WTC11 (cell line): ENCODE results near the gene PRKRIP1. TPM values are rescaled to one million over a fixed set of nuclear protein-coding genes. Genes with fewer than 3 reads are reported as not detected.
"Not testable (repeated sequence)": the region's sequence is repeated elsewhere in the genome, so short reads cannot be mapped to it uniquely, and the experiment has no call there.

ENCODE experiments used
- ATAC-seq: fragments of 200-7000 bp; cut with Tn5 transposase; 2 replicates; pipeline ENCODE4 v1.10.0; 2021; ENCODE audit warnings: mild to moderate bottlenecking, moderate library complexity
- CTCF ChIA-PET: fragments of 300-600 bp; sonication (Branson Sonifier 250); formaldehyde crosslinking; loops from one replicate; lab custom pipeline; 2021; ENCODE audit warnings: antibody characterized with exemption; lab: Charles Lee
- POLR2A ChIA-PET: fragments of 350-600 bp; sonication (Branson Sonifier 250); formaldehyde crosslinking; loops from one replicate; lab custom pipeline; 2021; ENCODE audit warnings: antibody characterized with exemption; lab: Charles Lee
- DNase-seq: peaks from one replicate; pipeline ENCODE4 v3.0.0; 2021; ENCODE audit warnings: low spot score
- H3K27ac Mint-ChIP-seq: 2 replicates; pipeline ENCODE4 v1.8.0; 2021; ENCODE audit warnings: mixed read lengths
- H3K27me3 Mint-ChIP-seq: 2 replicates; pipeline ENCODE4 v1.8.0; 2021; ENCODE audit warnings: low read depth, mild to moderate bottlenecking, moderate library complexity, mixed read lengths
- H3K36me3 Mint-ChIP-seq: 2 replicates; pipeline ENCODE4 v1.8.0; 2021; ENCODE audit warnings: mixed read lengths
- H3K4me1 Mint-ChIP-seq: 2 replicates; pipeline ENCODE4 v1.8.0; 2022; ENCODE audit warnings: mixed read lengths
- H3K4me3 Mint-ChIP-seq: 2 replicates; pipeline ENCODE4 v1.8.0; 2021; ENCODE audit warnings: mild to moderate bottlenecking, moderate library complexity, mixed read lengths
- H3K9me3 Mint-ChIP-seq: 2 replicates; pipeline ENCODE4 v1.8.0; 2021; ENCODE audit warnings: mixed read lengths
- CBFB ChIP-seq: sonication (generic); formaldehyde crosslinking; IDR thresholded peaks from 2 replicates; pipeline ENCODE4 v1.8.1; 2022; ENCODE audit warnings: mild to moderate bottlenecking, low read depth, missing genetic modification reagents
- ETV6 ChIP-seq: sonication (generic); formaldehyde crosslinking; IDR thresholded peaks from 2 replicates; pipeline ENCODE4 v1.8.1; 2022; ENCODE audit warnings: mild to moderate bottlenecking, missing genetic modification reagents
- FOXK1 ChIP-seq: sonication (generic); formaldehyde crosslinking; IDR thresholded peaks from 2 replicates; pipeline ENCODE4 v1.8.0; 2022; ENCODE audit warnings: mild to moderate bottlenecking, moderate library complexity, missing genetic modification reagents
- FOXP1 ChIP-seq: sonication (generic); formaldehyde crosslinking; IDR thresholded peaks from 2 replicates; pipeline ENCODE4 v1.8.0; 2022; ENCODE audit warnings: missing genetic modification reagents, mild to moderate bottlenecking, moderate library complexity, borderline replicate concordance
- NFATC4 ChIP-seq: fragments of 250-450 bp; sonication (Bioruptor Pico); IDR thresholded peaks from 2 replicates; pipeline ENCODE4 v1.9.0; 2021; ENCODE audit warnings: mild to moderate bottlenecking
- NFE2L1 ChIP-seq: sonication (generic); formaldehyde crosslinking; IDR thresholded peaks from 2 replicates; pipeline ENCODE4 v1.8.1; 2023; ENCODE audit warnings: missing genetic modification reagents
- NFYB ChIP-seq: sonication (generic); formaldehyde crosslinking; conservative IDR thresholded peaks from 2 replicates; pipeline ENCODE4 v1.8.0; 2022; ENCODE audit warnings: low read depth, missing genetic modification reagents
- NR1H2 ChIP-seq: sonication (generic); formaldehyde crosslinking; IDR thresholded peaks from 2 replicates; pipeline ENCODE4 v1.9.0; 2021; ENCODE audit warnings: mild to moderate bottlenecking, moderate library complexity, missing genetic modification reagents
- PRRX2 ChIP-seq: fragments of 250-450 bp; sonication (Bioruptor Pico); IDR thresholded peaks from 2 replicates; pipeline ENCODE4 v1.8.0; 2021; ENCODE audit warnings: mild to moderate bottlenecking
- SMAD4 ChIP-seq: sonication (generic); formaldehyde crosslinking; IDR thresholded peaks from 2 replicates; pipeline ENCODE4 v1.8.0; 2022; ENCODE audit warnings: mild to moderate bottlenecking, missing genetic modification reagents
- ZNF232 ChIP-seq: sonication (generic); formaldehyde crosslinking; IDR thresholded peaks from 2 replicates; pipeline ENCODE4 v1.8.0; 2022; ENCODE audit warnings: mild to moderate bottlenecking, missing genetic modification reagents
- ZNF317 ChIP-seq: sonication (generic); formaldehyde crosslinking; IDR thresholded peaks from 2 replicates; pipeline ENCODE4 v1.8.1; 2023; ENCODE audit warnings: low read depth, mild to moderate bottlenecking, moderate library complexity, missing genetic modification reagents, borderline replicate concordance
- ZNF423 ChIP-seq: fragments of 250-450 bp; sonication (Bioruptor Pico); IDR thresholded peaks from 2 replicates; pipeline ENCODE4 v2.1.2; 2022; ENCODE audit warnings: mild to moderate bottlenecking, moderate library complexity
- ZNF671 ChIP-seq: fragments of 250-450 bp; sonication (Bioruptor Pico); IDR thresholded peaks from 2 replicates; pipeline ENCODE4 v1.8.0; 2021; ENCODE audit warnings: mild to moderate bottlenecking
- total RNA-seq: library from RNA; stranded (reverse); gene quantifications from 3 replicates; pipeline ENCODE4 v1.2.3, GENCODE V29; 2021
- TF ChIP-seq, protein P1 (sequence below): fragments of 250-450 bp; sonication (Bioruptor Pico); IDR thresholded peaks from 2 replicates; pipeline ENCODE4 v2.1.2; 2022; ENCODE audit warnings: mild to moderate bottlenecking, moderate library complexity
- TF ChIP-seq, protein P2 (sequence below): fragments of 250-450 bp; sonication (Bioruptor Pico); IDR thresholded peaks from 2 replicates; pipeline ENCODE4 v1.8.0; 2021; ENCODE audit warnings: mild to moderate bottlenecking
- TF ChIP-seq, protein P3 (sequence below): sonication (generic); formaldehyde crosslinking; IDR thresholded peaks from 2 replicates; pipeline ENCODE4 v1.8.0; 2023; ENCODE audit warnings: missing genetic modification reagents
- TF ChIP-seq, protein P4 (sequence below): fragments of 250-450 bp; sonication (Bioruptor Pico); conservative IDR thresholded peaks from 2 replicates; pipeline ENCODE4 v1.9.0; 2021; ENCODE audit warnings: mild to moderate bottlenecking

Gene PRKRIP1
- total RNA-seq, 1 experiment from 2014 or later, result 27.5 TPM

DNA sequence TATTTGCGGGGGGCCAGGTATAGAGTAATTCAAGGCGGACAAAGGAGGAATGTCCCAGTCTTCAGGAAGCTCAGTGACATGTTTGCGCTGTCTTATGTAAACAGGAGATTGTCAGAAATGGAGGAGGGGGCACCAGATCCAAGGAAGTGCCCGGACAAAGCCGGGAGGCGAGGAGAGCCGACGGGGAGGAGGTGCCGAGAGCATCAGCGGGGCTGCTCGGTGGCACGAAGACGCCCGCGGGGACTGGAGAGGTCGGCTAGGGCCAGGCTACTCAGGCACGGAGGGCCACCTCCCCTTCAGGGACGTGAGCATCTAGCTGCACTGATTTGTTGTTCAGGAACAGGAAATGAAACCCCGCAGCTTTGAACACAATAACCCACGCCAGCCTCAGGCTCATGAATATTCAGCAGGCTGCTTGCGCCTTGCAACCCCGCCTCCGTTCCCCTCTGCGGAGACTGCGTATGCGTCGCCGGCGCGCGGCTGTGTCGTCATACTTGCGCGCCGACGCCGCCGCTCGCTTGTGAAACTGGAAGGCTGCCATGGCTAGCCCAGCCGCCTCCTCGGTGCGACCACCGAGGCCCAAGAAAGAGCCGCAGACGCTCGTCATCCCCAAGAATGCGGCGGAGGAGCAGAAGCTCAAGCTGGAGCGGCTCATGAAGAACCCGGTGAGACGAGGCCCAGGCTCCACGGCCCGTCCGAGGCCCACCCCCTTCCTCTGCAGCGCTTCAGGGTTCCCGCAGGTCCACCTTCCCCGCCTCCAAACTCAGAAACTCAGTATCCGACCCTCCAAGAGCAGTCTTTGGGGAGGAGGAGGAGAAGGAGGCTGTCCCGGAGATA is at the start of gene PRKRIP1 (continued):
- TF ChIP-seq, protein P1, sequence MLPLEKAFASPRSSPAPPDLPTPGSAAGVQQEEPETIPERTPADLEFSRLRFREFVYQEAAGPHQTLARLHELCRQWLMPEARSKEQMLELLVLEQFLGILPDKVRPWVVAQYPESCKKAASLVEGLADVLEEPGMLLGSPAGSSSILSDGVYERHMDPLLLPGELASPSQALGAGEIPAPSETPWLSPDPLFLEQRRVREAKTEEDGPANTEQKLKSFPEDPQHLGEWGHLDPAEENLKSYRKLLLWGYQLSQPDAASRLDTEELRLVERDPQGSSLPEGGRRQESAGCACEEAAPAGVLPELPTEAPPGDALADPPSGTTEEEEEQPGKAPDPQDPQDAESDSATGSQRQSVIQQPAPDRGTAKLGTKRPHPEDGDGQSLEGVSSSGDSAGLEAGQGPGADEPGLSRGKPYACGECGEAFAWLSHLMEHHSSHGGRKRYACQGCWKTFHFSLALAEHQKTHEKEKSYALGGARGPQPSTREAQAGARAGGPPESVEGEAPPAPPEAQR (CRISPR knock-in tag), result no peak
- TF ChIP-seq ZNF317 (no peak), NFYB (CRISPR knock-in tag) (no peak), ETV6 (CRISPR knock-in tag) (no peak), SMAD4 (CRISPR knock-in tag) (no peak), NFE2L1 (CRISPR knock-in tag) (no peak), ZNF671 (CRISPR knock-in tag) (no peak; the same call in 1 of the 2 replicates), FOXP1 (CRISPR knock-in tag) (no peak; the same call in 1 of the 2 replicates), ZNF423 (CRISPR knock-in tag) (no peak), PRRX2 (no peak; the same call in 1 of the 2 replicates), NFATC4 (0 out of 2 replicates have a peak, but pooled peaks have one; percentile 45), ZNF232 (CRISPR knock-in tag) (no peak; the same call in 1 of the 2 replicates), NR1H2 (CRISPR knock-in tag) (no peak), FOXK1 (CRISPR knock-in tag) (peak; percentile 45; the same call in 1 of the 2 replicates), CBFB (no peak)
- TF ChIP-seq, protein P2, sequence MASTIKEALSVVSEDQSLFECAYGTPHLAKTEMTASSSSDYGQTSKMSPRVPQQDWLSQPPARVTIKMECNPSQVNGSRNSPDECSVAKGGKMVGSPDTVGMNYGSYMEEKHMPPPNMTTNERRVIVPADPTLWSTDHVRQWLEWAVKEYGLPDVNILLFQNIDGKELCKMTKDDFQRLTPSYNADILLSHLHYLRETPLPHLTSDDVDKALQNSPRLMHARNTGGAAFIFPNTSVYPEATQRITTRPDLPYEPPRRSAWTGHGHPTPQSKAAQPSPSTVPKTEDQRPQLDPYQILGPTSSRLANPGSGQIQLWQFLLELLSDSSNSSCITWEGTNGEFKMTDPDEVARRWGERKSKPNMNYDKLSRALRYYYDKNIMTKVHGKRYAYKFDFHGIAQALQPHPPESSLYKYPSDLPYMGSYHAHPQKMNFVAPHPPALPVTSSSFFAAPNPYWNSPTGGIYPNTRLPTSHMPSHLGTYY (CRISPR knock-in tag), result 0 out of 2 replicates have a peak, but pooled peaks have one; percentile 22
- TF ChIP-seq, protein P3, sequence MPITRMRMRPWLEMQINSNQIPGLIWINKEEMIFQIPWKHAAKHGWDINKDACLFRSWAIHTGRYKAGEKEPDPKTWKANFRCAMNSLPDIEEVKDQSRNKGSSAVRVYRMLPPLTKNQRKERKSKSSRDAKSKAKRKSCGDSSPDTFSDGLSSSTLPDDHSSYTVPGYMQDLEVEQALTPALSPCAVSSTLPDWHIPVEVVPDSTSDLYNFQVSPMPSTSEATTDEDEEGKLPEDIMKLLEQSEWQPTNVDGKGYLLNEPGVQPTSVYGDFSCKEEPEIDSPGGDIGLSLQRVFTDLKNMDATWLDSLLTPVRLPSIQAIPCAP (CRISPR knock-in tag), result no peak
- TF ChIP-seq, protein P4, sequence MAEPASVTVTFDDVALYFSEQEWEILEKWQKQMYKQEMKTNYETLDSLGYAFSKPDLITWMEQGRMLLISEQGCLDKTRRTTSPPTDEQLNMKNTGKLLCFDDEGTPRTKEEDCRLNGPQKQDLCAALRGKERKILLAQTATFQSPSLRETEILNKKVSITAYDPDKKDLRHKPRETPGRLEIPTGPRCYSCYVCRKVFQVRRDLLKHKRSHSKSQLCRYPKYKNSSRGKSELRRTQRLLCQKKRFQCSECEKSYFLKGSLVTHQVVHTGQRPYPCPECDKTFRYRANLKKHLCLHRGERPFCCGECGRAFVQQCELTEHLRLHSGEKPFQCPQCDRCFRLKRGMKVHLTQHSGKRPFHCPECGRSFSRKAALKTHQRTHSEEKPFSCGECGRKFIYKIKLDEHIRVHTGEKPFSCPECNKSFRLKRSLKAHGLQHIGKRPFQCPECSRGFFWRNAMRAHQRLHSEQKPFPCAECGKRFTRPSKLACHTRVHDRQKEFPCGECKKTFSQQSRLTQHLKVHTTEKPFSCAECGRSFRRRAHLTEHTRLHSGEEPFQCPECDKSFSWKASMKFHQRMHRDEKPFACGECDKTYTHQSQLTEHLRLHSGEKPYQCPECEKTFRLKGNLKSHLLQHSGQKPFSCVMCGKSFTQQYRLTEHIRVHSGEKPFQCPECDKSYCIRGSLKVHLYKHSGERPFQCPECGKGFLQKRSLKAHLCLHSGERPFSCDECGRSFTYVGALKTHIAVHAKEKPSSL (CRISPR knock-in tag), result no peak

DNA sequence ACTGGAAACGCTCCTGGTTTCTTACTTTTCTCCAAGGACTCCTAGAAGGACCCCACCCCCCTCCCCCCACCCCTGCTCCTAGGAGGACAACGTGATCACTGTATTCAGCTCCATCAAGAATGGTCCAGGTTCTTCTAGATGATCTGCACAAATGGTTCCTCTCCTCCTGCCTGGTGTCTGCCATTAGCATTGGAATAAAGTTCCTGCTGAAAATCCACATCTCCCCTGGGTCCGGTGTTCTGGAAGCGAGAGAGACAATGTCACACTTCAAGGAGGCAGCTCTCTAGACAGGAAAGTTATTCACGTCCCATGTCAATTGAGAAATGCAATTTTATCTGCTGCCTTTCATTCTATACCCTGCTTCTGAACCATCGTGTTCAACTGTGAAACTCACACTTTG is 49.2 kb upstream of the PRKRIP1 start:
- H3K4me1 Mint-ChIP-seq, POLR2A ChIA-PET, H3K27ac Mint-ChIP-seq, ATAC-seq, H3K9me3 Mint-ChIP-seq, H3K4me3 Mint-ChIP-seq, CTCF ChIA-PET, H3K36me3 Mint-ChIP-seq, DNase-seq, H3K27me3 Mint-ChIP-seq: not testable (repeated sequence)

DNA sequence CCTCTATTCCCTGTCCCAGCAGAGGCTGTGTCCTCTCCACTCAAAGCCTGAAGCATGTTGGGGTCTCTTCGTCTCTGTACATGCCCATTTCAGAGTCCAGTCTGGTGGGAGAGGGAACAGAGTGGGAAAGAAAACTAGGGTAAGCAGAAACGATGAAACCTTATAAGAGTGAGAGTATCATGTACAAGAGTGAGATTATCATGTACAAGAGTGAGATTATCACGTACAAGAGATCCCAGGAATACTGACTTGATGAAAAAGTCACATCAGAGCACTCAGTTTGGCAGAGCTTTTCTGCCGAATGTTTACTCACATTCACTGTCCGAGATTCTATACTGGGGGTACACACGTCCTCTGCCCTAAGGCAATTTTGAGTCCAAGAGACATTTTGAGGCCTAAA is 39.8 kb upstream of the PRKRIP1 start, which contains the start of gene SPDYE6:
Gene SPDYE6 (minus strand): TSS at position 101 of the 400 bp plus-strand sequence. CDS start 421 bp downstream, outside the sequence.
- ATAC-seq, H3K27me3 Mint-ChIP-seq, H3K4me3 Mint-ChIP-seq, H3K9me3 Mint-ChIP-seq, H3K27ac Mint-ChIP-seq, CTCF ChIA-PET, H3K4me1 Mint-ChIP-seq, H3K36me3 Mint-ChIP-seq, DNase-seq, POLR2A ChIA-PET: not testable (repeated sequence)
